HEK293 (cell line): ENCODE data around the gene LRRC2.

Experiments used
- CTCF ChIP-seq: fragments of 450-650 bp; formaldehyde crosslinking; IDR thresholded peaks from 2 replicates; pipeline ENCODE4 v1.5.1; 2016; ENCODE audit warnings: missing biosample characterization, missing genetic modification characterization
- KLF1 ChIP-seq: fragments of 450-650 bp; formaldehyde crosslinking; IDR thresholded peaks from 2 replicates; pipeline ENCODE4 v1.5.1; 2016; ENCODE audit warnings: missing biosample characterization, missing genetic modification characterization
- SP2 ChIP-seq: fragments of 450-650 bp; formaldehyde crosslinking; IDR thresholded peaks from 2 replicates; pipeline ENCODE4 v1.5.1; 2016; ENCODE audit warnings: missing biosample characterization, missing genetic modification characterization
- ZBTB20 ChIP-seq: fragments of 450-650 bp; formaldehyde crosslinking; IDR thresholded peaks from 2 replicates; pipeline ENCODE4 v1.5.1; 2016; ENCODE audit warnings: missing biosample characterization, missing genetic modification characterization
- TF ChIP-seq, protein P1 (sequence below): fragments of 450-650 bp; formaldehyde crosslinking; IDR thresholded peaks from 2 replicates; pipeline ENCODE4 v1.5.1; 2016; ENCODE audit warnings: missing biosample characterization, missing genetic modification characterization

GRCh38 chr3:46542801-46543201, 23.3 kb downstream of the LRRC2 start:
- TF ChIP-seq CTCF (no peak), KLF1 (no peak), SP2 (tag by site-specific recombination) (no peak), ZBTB20 (tag by site-specific recombination) (no peak)
- TF ChIP-seq, protein P1, sequence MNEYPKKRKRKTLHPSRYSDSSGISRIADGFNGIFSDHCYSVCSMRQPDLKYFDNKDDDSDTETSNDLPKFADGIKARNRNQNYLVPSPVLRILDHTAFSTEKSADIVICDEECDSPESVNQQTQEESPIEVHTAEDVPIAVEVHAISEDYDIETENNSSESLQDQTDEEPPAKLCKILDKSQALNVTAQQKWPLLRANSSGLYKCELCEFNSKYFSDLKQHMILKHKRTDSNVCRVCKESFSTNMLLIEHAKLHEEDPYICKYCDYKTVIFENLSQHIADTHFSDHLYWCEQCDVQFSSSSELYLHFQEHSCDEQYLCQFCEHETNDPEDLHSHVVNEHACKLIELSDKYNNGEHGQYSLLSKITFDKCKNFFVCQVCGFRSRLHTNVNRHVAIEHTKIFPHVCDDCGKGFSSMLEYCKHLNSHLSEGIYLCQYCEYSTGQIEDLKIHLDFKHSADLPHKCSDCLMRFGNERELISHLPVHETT (tag by site-specific recombination) = no peak
